IPS-20b (cell line): Measurements from ENCODE around the gene SPARC.
A peak's percentile ranks its signal among the peaks of the same experiment; 100 is the strongest.
"Not testable (repeated sequence)": the region's sequence is repeated elsewhere in the genome, so short reads cannot be mapped to it uniquely, and the experiment has no call there.

ENCODE experiments used
- H3K27ac ChIP-seq: one replicate; pipeline ENCODE4 v1.5.1; 2013; ENCODE audit warnings: low read length
- H3K27me3 ChIP-seq: 2 replicates; pipeline ENCODE4 v1.6.1; 2013; ENCODE audit warnings: mild to moderate bottlenecking, low read length, inconsistent platforms; ENCODE audit not compliant: insufficient read depth
- H3K36me3 ChIP-seq: 2 replicates; pipeline ENCODE4 v1.6.1; 2013; ENCODE audit warnings: low read depth, mild to moderate bottlenecking, inconsistent platforms, low read length, moderate library complexity; ENCODE audit not compliant: insufficient read depth
- H3K4me1 ChIP-seq: 2 replicates; pipeline ENCODE4 v1.6.1; 2013; ENCODE audit warnings: mild to moderate bottlenecking, control low read depth, inconsistent platforms, low read length, moderate library complexity; ENCODE audit not compliant: insufficient read depth
- H3K4me3 ChIP-seq: 2 replicates; pipeline ENCODE4 v1.5.1; 2013; ENCODE audit warnings: mild to moderate bottlenecking, low read length, inconsistent platforms
- H3K9ac ChIP-seq: 2 replicates; pipeline ENCODE4 v1.6.1; 2013; ENCODE audit warnings: low read depth, mild to moderate bottlenecking, inconsistent platforms, low read length, moderate library complexity
- H3K9me3 ChIP-seq: 2 replicates; pipeline ENCODE4 v1.6.1; 2013; ENCODE audit warnings: mild to moderate bottlenecking, low read depth, low read length, inconsistent platforms; ENCODE audit not compliant: insufficient read depth

SPARC gene

GRCh38 chr5:151699071-151699901 lies 12.6 kb upstream of the SPARC start:
- Histone ChIP-seq H3K36me3 (no peaks in the 10 kb centered on the region), H3K4me3 (no peak overlapping the region), H3K9me3 (no peaks in the 10 kb centered on the region), H3K27me3 (no peaks in the 10 kb centered on the region), H3K27ac (no peak overlapping the region), H3K9ac (peak overlapping the region; percentile 53), H3K4me1 (peaks cover 15% of the 10 kb centered on the region)

- H3K36me3 ChIP-seq, H3K27me3 ChIP-seq, H3K27ac ChIP-seq, H3K9me3 ChIP-seq, H3K9ac ChIP-seq, H3K4me3 ChIP-seq: not testable (repeated sequence)
- H3K4me1 ChIP-seq, result peaks cover 15% of the 10 kb centered on the region
Measured at GRCh38 chr5:151698081-151698480, 11.4 kb upstream of the SPARC start.

DNA sequence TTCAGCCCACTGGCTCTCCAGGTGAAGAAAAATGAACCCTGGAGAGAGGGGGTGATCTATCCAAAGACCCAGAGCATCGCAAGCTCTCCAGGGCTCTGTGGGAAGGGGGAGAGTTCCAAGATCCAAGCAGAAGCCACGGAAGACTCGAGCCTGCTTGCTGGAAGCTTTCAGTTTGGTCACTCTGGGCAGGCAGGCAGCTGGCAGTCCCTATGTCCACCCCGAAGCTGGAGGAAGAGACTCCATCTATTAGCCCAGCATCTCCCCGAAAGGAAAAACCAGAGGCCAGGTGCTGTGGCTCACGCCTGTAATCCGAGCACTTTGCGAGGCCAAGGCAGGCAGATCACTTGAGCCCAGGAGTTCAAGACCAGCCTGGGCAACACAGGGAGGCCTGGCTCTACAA lies 10.7 kb upstream of the SPARC start:
- Histone ChIP-seq H3K4me1 (peaks cover 15% of the 10 kb centered on the region), H3K9ac (no peak overlapping the region), H3K4me3 (no peak overlapping the region), H3K9me3 (no peaks in the 10 kb centered on the region), H3K27me3 (no peaks in the 10 kb centered on the region), H3K27ac (no peak overlapping the region), H3K36me3 (no peaks in the 10 kb centered on the region)

DNA sequence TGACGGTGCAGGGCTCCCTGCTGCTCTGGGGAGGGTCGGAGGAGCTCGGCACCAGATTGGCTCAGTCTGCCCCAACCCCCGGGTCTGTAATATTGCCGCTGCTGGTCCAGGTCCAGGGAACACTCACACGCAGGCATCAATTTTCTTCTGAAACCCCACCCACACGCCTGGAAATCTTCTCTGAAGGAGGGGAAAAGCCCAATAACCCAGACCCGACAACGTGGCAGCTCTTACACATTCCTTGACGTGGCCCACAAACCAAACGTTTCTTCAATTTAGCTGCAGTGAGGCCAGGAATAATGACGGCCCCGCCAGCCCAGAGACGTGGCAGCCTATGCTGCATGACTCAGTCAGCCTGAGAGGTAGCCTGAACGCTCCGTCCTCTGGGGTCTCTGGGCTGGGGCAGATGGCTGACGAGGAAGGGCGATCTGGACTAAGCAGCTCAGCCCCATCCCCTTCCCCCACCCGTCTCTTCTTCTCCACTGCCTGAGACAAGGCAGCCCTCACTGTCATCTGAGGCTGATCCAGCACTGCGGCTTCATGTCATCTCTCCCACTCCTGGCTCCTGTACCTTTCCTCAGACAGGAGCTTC lies 9.9 kb upstream of the SPARC start:
- peak overlapping the region; percentile 67; the same call in 1 of the 2 replicates for H3K9ac ChIP-seq
- no peaks in the 10 kb centered on the region for H3K36me3 ChIP-seq
- H3K27ac ChIP-seq, result no peak overlapping the region
- no peaks in the 10 kb centered on the region for H3K27me3 ChIP-seq
- peak overlapping the region; percentile 62; the same call in 1 of the 2 replicates for H3K4me3 ChIP-seq
- no peaks in the 10 kb centered on the region for H3K9me3 ChIP-seq
- peaks cover 15% of the 10 kb centered on the region for H3K4me1 ChIP-seq

DNA sequence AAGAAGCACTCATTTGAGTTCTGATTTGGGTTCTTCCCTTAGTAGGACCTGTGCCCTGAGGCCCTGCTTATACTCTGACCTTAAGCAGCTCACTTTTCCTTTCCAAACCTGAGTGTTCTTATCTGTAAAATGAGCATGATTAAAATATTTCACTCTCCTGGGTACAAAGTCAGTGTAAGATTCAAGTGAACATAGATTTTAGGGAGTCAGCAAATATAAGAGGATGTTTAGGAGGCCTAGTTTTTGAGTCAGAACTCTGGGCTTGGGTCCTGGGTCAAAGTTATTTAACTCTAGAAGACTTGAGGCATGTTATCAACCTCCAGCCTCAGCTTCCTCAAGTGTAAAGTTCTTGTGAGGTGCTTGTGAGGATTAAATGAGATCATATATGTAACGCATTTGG lies 8.7 kb upstream of the SPARC start:
- no peak overlapping the region for H3K9ac ChIP-seq
- no peaks in the 10 kb centered on the region for H3K27me3 ChIP-seq
- H3K36me3 ChIP-seq, result no peaks in the 10 kb centered on the region
- H3K9me3 ChIP-seq, result no peaks in the 10 kb centered on the region
- no peak overlapping the region for H3K27ac ChIP-seq
- no peak overlapping the region for H3K4me3 ChIP-seq
- H3K4me1 ChIP-seq, result peaks cover 15% of the 10 kb centered on the region

GRCh38 chr5:151694035-151694485 lies 7.3 kb upstream of the SPARC start:
- no peak overlapping the region for H3K27ac ChIP-seq

DNA sequence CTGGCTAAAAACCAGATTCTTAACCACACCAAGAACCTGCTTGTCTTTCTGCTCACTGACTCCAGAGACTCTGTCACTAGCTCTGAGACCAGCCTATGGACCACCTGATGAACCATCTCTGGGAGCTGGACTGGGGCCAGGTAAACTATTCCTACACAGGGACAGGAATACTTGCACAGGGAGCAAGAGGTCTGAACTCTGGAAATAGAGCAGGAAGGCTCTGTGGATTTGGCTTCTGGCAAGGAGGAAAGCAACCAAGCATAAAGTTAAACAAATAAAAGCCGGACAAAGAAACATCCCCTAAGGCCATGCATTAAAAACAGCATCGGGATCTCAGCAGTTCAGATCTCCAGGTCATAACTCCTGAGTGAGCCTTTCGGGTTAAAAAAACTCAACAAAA lies 5.6 kb upstream of the SPARC start:
- H3K9me3 ChIP-seq, result no peaks in the 10 kb centered on the region
- no peak overlapping the region for H3K27ac ChIP-seq
- H3K9ac ChIP-seq, result no peak overlapping the region
- no peaks in the 10 kb centered on the region for H3K27me3 ChIP-seq
- H3K36me3 ChIP-seq, result no peaks in the 10 kb centered on the region
- H3K4me1 ChIP-seq, result peaks cover 12% of the 10 kb centered on the region; the same call in 1 of the 2 replicates
- H3K4me3 ChIP-seq, result no peak overlapping the region

More at GRCh38 chr5:151694035-151694485, 7.3 kb upstream of the SPARC start:
- no peaks in the 10 kb centered on the region for H3K36me3 ChIP-seq
- H3K4me3 ChIP-seq, result no peak overlapping the region
- H3K27me3 ChIP-seq, result no peaks in the 10 kb centered on the region
- no peak overlapping the region for H3K9ac ChIP-seq
- H3K4me1 ChIP-seq, result peaks cover 11% of the 10 kb centered on the region; the same call in 1 of the 2 replicates
- H3K9me3 ChIP-seq, result no peaks in the 10 kb centered on the region

DNA sequence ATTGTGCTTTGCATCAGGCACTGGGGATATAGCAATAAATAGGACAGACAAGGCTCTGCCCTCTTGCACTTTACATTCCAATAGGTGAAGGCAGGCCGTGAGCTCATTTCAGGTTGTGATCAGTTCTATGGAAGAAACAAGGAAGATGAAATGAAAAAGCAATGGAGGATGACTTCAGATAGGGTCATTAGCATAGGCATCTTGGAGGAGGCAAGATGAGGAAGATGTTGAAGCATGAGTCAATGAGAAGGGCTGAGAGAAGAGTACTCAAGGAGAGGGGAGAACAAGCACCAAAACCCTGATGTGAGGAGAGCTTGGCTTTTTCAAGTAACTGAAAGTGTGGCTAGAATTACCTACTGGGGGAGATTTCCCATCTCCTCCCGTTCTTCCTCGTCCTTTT lies 5.0 kb upstream of the SPARC start:
- H3K27me3 ChIP-seq, result no peaks in the 10 kb centered on the region
- H3K9me3 ChIP-seq, result no peaks in the 10 kb centered on the region
- no peaks in the 10 kb centered on the region for H3K36me3 ChIP-seq
- no peak overlapping the region for H3K4me3 ChIP-seq
- H3K4me1 ChIP-seq, result peaks cover 13% of the 10 kb centered on the region; the same call in 1 of the 2 replicates
- H3K9ac ChIP-seq, result no peak overlapping the region
- H3K27ac ChIP-seq, result no peak overlapping the region

DNA sequence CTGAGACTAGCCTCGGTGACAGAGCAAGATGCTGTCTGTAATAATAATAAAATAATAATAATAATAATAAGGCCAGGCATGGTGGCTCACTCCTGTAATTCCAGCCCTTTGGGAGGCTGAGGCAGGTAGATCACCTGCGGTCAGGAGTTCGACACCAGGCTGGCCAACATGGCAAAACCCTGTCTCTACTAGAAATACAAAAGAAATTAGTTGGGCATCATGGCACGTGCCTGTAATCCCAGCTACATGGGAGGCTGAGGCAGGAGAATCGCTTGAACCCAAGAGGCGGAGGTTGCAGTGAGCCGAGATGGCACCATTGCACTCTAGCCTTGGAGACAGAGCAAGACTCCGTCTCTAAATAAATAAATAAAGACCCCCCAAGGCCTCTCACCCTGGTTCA lies 2.9 kb upstream of the SPARC start:
- not testable (repeated sequence) for H3K9ac ChIP-seq, H3K27me3 ChIP-seq, H3K27ac ChIP-seq, H3K4me3 ChIP-seq, H3K36me3 ChIP-seq, H3K9me3 ChIP-seq
- H3K4me1 ChIP-seq, result peaks cover 17% of the 10 kb centered on the region; the same call in 1 of the 2 replicates

- peaks cover 7% of the 10 kb centered on the region; the same call in 1 of the 2 replicates for H3K36me3 ChIP-seq
- H3K4me3 ChIP-seq, result no peak overlapping the region
- no peak overlapping the region for H3K9ac ChIP-seq
- no peaks in the 10 kb centered on the region for H3K9me3 ChIP-seq
- H3K27ac ChIP-seq, result no peak overlapping the region
- no peaks in the 10 kb centered on the region for H3K27me3 ChIP-seq
- peaks cover 27% of the 10 kb centered on the region for H3K4me1 ChIP-seq
Measured at GRCh38 chr5:151688436-151688835, 1.7 kb upstream of the SPARC start.

GRCh38 chr5:151685749-151686673 lies 704 bp downstream of the SPARC start:
- Histone ChIP-seq H3K4me1 (peaks cover 31% of the 10 kb centered on the region), H3K4me3 (peak overlapping the region; percentile 90), H3K9me3 (no peaks in the 10 kb centered on the region), H3K27me3 (no peaks in the 10 kb centered on the region), H3K27ac (peak overlapping the region; percentile 43), H3K9ac (peak overlapping the region; percentile 86; the same call in 1 of the 2 replicates), H3K36me3 (peaks cover 14% of the 10 kb centered on the region; the same call in 1 of the 2 replicates)
